GM19463 (cell line): ENCODE measurements around the gene UPF1.
A peak's percentile ranks its signal among the peaks of the same experiment; 100 is the strongest.
"Not testable (repeated sequence)": the region's sequence is repeated elsewhere in the genome, so short reads cannot be mapped to it uniquely, and the experiment has no call there.

Source experiments
- ATAC-seq: cut with Tn5 transposase; IDR thresholded peaks from one replicate; pipeline ENCODE4 v1.9.1; 2021; ENCODE audit warnings: mild to moderate bottlenecking, moderate library complexity; ENCODE audit not compliant: unreplicated experiment

The UPF1 gene

GRCh38 chr19:18798384-18799352, 33.1 kb upstream of the UPF1 start:
- ATAC-seq = no peak

- no peak for ATAC-seq
Observed at GRCh38 chr19:18799389-18799970, 32.3 kb upstream of the UPF1 start.

- ATAC-seq = no peak
Observed at GRCh38 chr19:18800079-18800478, 31.7 kb upstream of the UPF1 start.

GRCh38 chr19:18800636-18801035, 31.1 kb upstream of the UPF1 start:
- no peak for ATAC-seq

- no peak for ATAC-seq
Observed at GRCh38 chr19:18802354-18802753, 29.4 kb upstream of the UPF1 start.

- no peak for ATAC-seq
Observed at GRCh38 chr19:18803550-18804138, 28.1 kb upstream of the UPF1 start.

GRCh38 chr19:18804139-18804601, 27.6 kb upstream of the UPF1 start:
- ATAC-seq = no peak

GRCh38 chr19:18804643-18805042, 27.1 kb upstream of the UPF1 start:
- ATAC-seq = no peak

GRCh38 chr19:18807861-18808331, 23.9 kb upstream of the UPF1 start:
- ATAC-seq = no peak

GRCh38 chr19:18809149-18809868, 22.4 kb upstream of the UPF1 start:
- no peak for ATAC-seq

- ATAC-seq = not testable (repeated sequence)
Observed at GRCh38 chr19:18811638-18812037, 20.1 kb upstream of the UPF1 start.

GRCh38 chr19:18814063-18814462, 17.7 kb upstream of the UPF1 start:
- ATAC-seq = no peak

- no peak for ATAC-seq
Observed at GRCh38 chr19:18815673-18816072, 16.1 kb upstream of the UPF1 start.

- not testable (repeated sequence) for ATAC-seq
Observed at GRCh38 chr19:18816645-18817044, 15.1 kb upstream of the UPF1 start.

- ATAC-seq = no peak
Observed at GRCh38 chr19:18817574-18817973, 14.2 kb upstream of the UPF1 start.

- ATAC-seq = no peak
Observed at GRCh38 chr19:18828786-18829185, 3.0 kb upstream of the UPF1 start.

GRCh38 chr19:18830488-18830887, 1.3 kb upstream of the UPF1 start:
- ATAC-seq = no peak

- ATAC-seq = peak; percentile 22
Observed at GRCh38 chr19:18832306-18833140, 764 bp downstream of the UPF1 start.

- no peak for ATAC-seq
Observed at GRCh38 chr19:18833141-18833476, 1.4 kb downstream of the UPF1 start.
